WTC11 (cell line): ENCODE results near the gene ADCY2.

Source experiments
- CTCF ChIP-seq: fragments of 200-600 bp; IDR thresholded peaks from 2 replicates; pipeline ENCODE4 v1.8.0; 2022; ENCODE audit warnings: antibody characterized with exemption
- E2F1 ChIP-seq: sonication (generic); formaldehyde crosslinking; IDR thresholded peaks from 2 replicates; pipeline ENCODE4 v1.8.0; 2022; ENCODE audit warnings: mild to moderate bottlenecking, missing genetic modification reagents
- NR3C1 ChIP-seq: sonication (generic); formaldehyde crosslinking; conservative IDR thresholded peaks from 2 replicates; pipeline ENCODE4 v1.8.1; 2023; ENCODE audit warnings: low read depth, mild to moderate bottlenecking, missing genetic modification reagents
- ZNF232 ChIP-seq: sonication (generic); formaldehyde crosslinking; IDR thresholded peaks from 2 replicates; pipeline ENCODE4 v1.8.0; 2022; ENCODE audit warnings: mild to moderate bottlenecking, missing genetic modification reagents
- ZNF281 ChIP-seq: sonication (generic); formaldehyde crosslinking; IDR thresholded peaks from 2 replicates; pipeline ENCODE4 v1.8.0; 2023; ENCODE audit warnings: mild to moderate bottlenecking, missing genetic modification reagents
- TF ChIP-seq, protein P1 (sequence below): sonication (generic); formaldehyde crosslinking; IDR thresholded peaks from 2 replicates; pipeline ENCODE4 v1.8.1; 2023; ENCODE audit warnings: mild to moderate bottlenecking, moderate library complexity, missing genetic modification reagents

- TF ChIP-seq E2F1 (CRISPR knock-in tag) (no peak), CTCF (no peak), NR3C1 (CRISPR knock-in tag) (no peak), ZNF281 (CRISPR knock-in tag) (no peak), ZNF232 (CRISPR knock-in tag) (no peak)
- TF ChIP-seq, protein P1, sequence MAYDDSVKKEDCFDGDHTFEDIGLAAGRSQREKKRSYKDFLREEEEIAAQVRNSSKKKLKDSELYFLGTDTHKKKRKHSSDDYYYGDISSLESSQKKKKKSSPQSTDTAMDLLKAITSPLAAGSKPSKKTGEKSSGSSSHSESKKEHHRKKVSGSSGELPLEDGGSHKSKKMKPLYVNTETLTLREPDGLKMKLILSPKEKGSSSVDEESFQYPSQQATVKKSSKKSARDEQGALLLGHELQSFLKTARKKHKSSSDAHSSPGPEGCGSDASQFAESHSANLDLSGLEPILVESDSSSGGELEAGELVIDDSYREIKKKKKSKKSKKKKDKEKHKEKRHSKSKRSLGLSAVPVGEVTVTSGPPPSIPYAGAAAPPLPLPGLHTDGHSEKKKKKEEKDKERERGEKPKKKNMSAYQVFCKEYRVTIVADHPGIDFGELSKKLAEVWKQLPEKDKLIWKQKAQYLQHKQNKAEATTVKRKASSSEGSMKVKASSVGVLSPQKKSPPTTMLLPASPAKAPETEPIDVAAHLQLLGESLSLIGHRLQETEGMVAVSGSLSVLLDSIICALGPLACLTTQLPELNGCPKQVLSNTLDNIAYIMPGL (CRISPR knock-in tag) = no peak
These were observed 367.7 kb downstream of the ADCY2 start for GRCh38 chr5:7763621-7764072.
